GM11168 (cell line): ENCODE measurements around the gene EEF1AKMT3.

Experiments
- in situ Hi-C: fragments of 300-500 bp; cut with MboI; formaldehyde crosslinking; loops from one replicate; pipeline ENCODE4 v1.12.0; 2022; ENCODE audit warnings: low sequenced_read_pairs; ENCODE audit not compliant: unreplicated experiment

Gene EEF1AKMT3

DNA sequence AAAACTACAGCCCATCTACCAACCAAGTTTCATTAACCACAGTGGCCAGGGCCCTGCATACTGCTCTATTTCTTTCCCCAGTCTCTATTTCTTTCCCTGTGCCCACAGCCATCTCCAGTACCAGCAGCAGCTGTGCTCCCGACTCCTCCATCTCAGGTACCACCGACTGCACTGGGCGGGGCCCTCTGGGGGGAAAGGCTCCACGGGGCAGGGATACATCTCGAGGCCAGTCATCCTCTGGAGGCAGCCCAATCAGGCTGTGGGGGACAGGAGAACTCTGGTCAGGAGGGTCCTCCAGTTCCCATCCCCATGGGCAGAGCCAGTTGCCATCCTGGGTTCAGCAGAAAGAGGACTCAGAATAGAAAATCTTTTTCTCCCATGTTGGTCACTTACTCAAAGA, 23.4 kb upstream of the EEF1AKMT3 start:
- in situ Hi-C loops = no loop called here

DNA sequence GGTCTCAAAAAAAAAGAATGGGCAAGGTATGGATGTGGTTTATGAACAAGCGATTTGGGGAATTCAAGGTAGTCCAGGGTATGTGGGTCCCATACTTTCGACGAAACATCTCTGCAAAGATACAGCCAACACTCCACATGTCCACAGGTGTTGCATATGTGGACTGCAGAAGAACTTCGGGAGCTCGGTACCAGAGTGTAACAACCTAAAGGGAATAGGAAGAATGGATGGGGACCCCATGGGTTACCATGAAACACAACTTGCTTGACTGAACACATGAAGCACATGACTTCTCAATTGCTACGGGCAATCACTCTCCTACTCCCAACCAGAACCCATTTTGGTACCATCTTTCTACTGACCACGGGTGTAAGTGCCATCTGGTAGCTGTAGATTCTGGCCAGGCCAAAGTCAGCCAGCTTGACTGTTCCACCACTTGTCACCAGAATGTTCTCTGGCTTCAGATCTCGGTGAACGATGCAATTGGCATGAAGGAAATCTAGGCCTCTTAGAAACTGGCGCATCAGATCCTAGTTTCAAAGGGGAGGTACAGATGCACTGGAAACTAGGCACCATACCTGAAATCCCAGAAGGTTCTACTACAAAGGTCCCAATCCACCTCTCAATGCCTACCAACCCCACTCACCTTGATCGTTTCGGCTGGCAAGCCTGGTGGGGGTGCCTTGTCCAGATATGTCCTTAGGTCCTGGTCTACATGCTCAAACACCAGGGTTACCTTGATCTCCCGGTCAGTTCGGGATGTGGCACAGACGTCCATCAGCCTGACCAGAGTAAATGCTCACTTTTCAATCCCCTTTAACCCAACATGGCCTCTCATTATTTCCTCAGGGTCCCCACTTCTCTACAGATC, 21.6 kb upstream of the EEF1AKMT3 start:
- in situ Hi-C loops = no loop called here

DNA sequence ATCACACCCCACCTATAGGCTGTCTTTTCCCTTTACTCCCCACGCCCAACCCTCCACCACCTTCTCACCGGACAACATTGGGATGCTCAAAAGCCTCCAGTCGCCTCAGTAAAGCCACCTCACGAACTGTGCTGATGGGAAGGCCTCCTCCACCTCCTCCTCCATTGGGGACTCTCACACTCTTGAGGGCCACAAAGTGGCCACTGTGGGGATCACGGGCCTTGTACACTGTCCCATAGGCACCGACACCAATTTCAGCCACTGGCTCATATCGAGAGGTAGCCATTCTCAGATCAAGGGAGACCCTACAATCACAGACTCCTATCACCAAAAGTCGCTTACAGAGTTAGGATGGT, 21.0 kb upstream of the EEF1AKMT3 start:
- in situ Hi-C loops = no loop called here

DNA sequence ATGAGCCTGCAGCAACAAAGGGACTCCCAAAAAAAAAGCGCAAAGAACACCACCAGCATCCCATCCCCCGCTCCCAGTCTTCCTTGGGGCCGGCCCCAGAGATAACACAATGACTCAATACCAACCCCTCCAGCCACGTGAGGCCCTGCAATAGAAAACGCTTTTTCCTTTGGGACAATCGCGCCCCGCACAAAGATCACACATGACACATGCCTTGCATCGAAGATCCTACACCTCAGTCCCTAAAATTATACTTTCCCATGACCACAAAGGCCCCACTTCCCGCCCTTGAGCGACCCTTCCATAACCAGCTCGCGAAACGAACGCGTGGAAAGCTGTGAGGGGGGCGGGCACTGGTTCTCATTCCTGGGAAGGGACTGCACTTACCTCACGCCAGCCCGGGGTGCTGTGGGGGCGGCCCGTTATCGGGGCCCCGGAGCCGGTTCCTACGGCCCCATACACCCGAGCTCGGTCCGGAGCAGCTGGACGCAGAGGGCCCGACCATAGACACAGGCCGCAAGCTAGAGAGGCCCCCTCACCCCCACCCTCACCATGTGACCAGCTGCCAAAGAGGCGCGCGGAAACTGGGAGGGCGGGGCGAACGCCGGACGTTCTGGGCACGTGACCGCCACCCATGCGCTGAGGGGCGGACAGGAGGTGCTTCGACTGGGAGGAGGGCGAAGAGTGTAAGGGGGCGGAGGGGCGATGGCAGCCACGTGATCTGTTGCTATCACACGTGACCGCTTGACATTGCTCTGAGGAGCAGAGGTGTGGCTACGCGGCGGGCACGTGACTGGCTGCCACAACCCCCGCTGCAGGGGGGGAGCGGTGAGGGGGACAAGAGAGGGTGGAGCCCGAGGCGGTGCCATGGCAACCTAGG, 20.4 kb upstream of the EEF1AKMT3 start, which contains the start of gene CDK4:
TSS of gene CDK4 (minus strand) at position 523 of the 880 bp plus-strand sequence. CDS start 593 bp downstream, outside the sequence.
- in situ Hi-C loops = no loop called here

DNA sequence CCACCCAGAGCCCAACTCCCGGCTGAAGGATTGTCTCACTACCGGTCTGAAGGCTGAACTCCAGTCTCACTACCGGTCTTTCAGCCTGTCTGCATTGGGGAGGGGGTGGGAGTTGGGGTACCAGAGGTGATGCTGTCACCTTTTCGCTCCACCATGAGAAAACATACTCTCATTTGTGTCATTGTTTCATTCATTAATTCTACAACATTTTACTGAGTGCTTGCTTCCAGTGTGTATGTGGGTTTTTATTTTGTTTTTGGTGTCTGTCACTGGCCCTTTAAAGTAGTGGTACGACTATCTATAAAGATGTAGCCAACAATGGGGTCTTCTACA, 19.8 kb upstream of the EEF1AKMT3 start:
- in situ Hi-C loops = no loop called here

DNA sequence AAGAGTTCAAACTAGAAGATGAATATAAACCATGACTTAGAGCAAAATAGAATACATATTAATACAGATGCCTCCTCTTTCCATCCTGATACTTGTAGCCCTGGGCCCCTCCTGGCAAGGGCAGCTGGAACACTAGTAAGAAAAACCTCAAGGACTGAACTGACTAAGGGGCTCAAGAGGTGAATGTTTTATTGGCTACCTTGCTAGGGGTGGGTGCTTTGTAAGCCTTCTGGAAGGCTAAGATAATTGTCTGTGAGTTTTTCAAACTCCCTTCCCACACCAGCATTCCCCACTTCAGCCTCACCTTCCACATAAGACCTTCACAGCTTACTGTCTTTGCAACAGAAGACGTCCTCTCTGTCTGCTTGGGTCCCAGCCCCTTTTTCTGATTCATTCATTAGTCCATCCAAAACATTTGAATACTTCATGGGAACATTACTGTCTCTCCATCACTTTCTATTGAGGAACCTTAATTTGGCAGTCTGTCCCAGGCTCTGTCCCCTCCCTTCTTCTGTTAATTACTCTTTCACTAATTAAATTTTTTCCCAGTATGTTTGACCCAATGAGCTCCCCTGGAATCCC, 18.6 kb upstream of the EEF1AKMT3 start:
- in situ Hi-C loops = no loop called here

DNA sequence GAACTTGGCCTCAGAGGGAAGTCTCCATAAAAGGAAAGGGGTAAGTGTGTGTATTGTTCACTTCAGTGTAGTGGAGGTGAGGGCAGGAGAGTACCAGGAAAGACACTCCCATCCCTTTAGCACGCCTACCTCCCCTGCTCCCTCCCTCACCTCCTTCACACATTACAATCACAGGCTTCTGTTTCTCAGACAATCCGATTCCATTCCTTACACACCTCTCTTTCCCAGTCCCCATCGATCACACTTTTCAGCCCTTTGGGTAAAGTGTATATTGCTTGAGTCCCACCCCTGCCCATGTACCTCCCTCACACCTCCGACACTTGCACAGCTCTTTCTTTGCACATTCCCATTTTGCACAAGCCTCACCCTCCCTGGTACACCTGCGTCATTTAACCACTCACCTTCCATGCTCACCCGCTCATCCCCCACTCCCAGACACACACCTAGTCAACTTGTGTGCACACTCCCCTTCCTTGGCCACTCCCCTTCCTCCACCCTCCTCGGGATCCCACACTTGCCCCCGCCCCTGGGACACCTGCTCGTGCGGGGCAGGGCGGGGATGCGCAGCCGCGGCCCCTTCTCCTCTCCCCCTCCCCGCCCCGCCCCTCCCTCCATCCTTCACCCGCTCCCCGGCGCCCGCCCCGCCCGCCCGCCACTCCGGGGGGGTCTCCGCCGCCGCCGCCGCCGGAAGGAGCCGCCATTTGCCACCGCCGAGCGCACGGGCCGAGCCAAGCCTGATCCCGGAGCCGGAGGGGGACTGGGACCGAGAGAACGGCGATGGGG, 17.8 kb upstream of the EEF1AKMT3 start, which contains the start of gene MARCHF9:
TSS of gene MARCHF9 (plus strand) at position 693 of the 783 bp plus-strand sequence. CDS start 426 bp downstream, outside the sequence.
- in situ Hi-C loops = no loop called here

DNA sequence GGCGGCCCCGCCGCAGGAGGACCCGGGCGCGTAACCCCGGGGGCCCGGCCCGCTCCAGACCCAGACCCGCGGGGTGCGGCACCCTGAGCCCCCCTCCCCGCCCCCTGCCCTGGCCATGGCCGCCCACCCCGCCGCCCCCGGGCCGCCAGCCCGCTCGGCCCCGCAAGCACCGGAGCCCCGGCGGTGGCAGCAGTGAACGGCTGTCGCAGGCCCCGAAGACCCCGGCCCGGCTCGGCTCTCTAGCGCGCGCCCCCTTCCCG, 17.3 kb upstream of the EEF1AKMT3 start:
- in situ Hi-C loops = no loop called here

DNA sequence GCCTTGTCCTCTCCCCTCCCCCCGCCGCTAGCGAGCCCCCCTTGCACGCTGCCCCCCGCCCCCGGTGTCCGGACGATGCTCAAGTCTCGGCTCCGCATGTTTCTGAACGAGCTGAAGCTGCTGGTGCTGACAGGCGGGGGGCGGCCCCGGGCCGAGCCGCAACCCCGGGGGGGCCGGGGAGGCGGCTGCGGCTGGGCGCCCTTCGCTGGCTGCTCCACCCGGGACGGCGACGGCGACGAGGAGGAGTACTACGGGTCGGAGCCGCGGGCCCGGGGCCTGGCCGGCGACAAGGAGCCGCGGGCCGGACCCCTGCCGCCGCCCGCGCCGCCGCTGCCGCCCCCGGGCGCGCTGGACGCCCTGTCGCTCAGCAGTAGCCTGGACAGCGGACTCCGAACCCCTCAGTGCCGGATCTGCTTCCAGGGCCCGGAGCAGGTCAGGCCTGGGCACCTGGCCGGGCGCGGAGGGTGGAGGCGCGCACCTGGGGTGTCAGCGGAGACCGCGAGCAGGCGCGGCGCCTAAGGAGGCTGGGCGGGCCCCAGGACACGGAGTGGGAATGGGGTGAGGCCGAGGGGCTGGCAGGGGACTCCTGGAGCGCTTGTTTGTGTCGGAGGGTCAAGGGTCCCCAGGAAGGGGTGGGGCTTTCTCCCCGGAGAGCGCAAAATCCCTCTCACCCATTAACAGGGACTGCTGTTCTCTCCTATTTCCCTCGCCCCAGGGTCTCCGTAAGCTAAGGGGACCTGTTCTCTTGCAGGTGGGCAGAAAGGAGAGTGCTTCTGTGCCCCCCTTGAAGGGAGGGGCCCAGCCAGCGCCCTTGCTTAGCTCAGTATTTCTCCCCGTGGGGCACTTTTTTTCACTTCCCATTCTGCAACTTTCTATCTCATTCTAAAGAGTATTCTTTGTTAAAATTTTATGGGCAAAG, 16.7 kb upstream of the EEF1AKMT3 start:
- in situ Hi-C loops = no loop called here

DNA sequence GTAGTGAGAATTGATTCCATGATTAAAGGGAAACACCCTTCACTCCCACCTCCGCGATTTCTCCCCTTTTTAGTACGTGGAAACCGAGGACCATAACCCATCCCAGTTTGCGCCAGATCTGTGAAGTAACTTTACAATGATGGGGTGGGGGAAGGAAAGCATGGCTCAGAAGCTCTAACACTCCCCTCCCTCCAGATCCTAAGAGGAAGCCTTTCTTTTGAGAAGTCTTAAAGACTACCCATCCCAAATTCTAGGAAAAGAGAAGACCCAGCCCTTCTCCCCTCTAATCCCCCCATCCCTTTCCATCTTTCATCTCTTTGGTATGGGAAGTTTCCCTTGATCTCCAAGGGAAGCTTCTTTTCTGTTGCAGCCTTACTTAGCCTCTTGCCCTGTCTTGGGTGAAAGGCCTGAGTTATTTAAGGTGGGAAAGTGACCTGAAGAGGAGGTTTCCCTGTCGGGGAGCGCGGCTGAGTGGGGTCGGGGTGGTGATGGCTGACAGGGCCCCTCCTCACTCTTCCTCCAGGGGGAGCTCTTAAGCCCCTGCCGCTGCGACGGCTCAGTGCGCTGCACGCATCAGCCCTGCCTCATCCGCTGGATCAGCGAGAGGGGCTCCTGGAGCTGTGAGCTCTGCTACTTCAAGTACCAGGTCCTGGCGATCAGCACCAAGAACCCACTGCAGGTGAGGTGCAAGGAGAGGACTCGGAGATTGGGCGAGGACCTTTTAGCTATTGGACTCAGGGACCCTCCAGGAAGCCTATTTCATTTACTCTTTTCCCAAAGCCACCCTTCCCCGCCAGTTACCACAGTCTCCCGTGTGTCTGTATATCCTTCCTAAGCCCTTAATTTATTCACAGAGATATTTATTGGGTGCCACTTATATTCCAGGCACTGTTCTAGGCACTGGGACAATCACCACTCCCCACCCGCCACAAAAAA, 15.7 kb upstream of the EEF1AKMT3 start:
- in situ Hi-C loops = no loop called here

DNA sequence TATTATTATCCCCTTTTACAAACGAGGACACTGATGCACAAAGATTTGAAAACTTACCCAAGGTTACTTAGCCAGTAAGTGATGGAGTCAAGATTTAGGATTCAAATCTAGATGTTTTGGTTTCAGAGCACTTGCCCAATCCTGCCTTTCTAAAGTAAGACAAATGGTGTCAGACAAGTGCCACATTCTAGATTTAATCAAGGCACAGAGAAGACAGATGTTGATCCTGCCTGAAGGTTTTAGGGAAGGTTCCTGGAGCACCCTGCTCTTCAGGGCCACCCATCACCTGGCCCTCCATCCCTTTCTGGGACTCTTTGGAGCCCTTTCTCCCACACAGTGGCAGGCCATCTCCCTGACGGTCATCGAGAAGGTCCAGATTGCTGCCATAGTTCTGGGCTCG, 14.6 kb upstream of the EEF1AKMT3 start:
- in situ Hi-C loops = no loop called here

DNA sequence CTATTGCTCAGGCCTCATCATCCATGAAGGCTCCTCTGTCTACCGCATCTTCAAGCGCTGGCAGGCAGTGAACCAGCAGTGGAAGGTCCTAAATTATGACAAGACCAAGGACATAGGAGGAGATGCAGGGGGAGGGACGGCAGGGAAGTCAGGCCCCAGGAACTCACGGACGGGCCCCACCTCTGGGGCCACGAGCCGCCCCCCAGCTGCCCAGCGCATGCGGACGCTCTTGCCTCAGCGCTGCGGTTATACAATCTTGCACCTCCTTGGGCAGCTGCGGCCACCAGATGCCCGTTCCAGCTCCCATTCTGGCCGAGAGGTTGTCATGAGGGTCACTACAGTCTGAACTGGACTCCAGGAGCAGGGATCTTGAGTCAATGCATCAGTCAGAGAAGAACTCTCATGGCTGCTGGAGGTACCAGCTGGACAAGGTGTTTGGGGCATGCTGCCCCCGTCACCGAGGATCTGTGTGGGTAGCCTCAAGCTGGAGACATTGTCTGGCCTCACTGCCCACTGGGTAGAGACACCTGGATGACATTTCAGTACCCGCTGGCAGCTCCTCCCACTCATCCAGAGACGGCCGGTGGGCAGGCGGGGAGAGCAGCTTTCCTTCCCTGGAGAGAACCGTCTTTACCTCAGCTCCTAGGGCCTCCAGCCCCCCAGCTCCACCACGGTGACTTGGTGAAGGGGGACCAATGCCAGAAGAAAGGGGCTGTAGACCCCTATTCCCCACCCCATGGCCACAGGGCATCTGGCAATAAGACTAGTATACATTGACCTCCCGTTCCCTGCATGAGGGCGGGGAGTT, 13.7 kb upstream of the EEF1AKMT3 start:
- in situ Hi-C loops = no loop called here

DNA sequence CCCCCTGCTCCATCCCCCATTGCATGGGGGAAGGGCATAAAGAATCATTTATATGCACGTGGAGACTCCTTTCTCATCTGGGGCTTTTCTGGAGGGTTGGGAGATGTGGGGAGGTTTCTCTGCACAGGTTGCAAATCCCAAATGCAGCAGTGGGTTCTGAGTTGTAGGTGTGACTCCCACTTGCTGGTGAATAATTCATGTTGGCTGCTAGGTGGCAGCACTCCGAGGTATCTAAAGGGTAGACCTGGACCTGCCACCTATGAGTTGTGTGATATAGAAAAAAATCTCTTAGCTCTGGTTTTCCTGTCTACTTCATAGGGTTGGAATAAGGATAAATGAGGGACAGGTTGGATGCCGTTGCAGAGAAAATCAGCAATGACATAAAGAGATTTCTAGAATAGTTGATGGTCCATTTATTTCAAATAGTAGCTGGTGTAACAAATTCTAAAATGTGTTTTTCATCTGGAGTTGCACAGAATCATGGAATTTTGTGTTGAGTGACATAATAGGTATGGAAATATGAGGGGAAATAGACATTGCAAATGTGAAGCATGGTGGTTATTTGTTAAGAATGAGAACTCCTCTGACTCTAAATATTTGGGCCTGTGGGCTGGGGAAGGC, 12.9 kb upstream of the EEF1AKMT3 start:
- in situ Hi-C loops = no loop called here

DNA sequence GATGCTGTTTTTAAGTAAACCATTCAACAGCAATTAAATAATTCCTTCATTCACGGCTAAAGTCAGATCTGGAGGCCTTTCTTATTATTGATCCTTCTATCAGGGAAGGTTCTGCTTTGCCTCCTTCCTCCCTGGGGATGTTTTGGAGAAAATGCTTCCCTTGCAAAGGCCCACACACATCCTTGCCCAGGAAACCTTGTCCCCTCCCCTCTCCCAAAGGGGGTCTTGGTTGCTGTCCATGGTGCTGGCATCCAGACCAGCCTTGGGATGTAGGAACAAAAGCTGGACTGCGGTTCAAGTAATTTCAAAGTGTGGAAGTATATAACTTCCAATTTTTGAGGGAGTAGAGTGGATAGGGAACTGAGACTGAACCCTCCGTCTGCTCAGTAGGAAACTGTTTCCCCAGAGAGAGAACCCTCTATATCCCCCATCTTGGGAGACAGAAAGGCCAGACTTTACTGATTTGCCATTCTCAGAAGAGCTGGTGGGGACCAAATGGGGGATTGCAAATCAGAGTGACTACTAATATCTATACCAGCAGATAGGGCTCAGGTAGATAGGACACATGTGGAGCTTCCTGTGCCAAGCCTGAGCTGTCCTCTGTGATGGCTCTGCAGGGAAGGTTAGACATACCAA, 11.9 kb upstream of the EEF1AKMT3 start:
- in situ Hi-C loops = no loop called here

DNA sequence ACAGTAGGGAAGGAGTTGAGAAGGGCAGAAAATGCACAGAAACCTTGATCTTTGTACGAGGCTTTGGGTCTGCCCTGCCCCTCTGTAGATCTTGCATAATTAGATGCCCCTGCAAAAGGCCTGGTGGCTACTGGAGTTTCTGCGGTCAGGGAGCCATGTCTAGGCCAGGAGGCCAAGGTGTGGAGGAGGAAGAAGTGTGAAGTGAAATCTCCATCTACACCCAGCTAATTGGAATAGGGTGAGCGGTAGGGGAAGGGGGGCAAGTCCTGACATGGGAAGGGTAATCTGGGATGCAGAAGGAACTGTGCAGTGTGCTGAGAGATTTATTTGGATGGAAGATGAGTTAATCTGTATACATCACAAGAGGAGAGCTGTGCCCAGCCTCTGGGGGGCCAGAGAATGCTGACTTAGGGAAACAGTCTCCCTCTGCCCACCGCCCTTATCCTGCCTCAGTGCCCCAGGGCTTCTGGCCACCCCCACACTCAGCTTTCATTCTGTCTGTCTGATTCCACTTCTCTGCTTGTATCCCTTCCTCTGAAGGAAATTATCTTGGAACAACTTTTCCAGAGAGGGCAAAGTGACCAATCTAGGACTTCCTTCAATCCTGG, 10.9 kb upstream of the EEF1AKMT3 start:
- in situ Hi-C loops = no loop called here

DNA sequence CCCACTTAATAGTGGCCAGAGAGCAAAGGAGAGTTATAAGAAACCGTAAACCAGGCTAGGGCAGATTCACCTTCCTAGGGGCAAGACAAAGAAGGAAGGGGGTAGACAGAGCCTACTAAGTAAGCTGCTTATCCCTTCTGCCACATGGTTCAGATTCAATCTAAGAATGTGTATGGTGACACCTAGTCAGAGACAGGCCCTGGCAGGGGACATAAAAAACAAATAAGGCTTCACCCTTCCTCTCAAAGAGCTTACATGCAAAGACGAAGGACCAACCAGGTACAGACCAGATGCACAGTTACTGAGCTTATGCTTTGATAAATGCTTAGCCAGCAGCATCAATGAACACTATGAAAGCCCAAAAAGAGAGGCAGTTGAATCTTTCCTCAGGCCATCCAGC, 10.0 kb upstream of the EEF1AKMT3 start:
- in situ Hi-C loops = no loop called here
